Ishikawa (cell line): ENCODE results near the gene ARPC5.

Source experiments
- CEBPB ChIP-seq: IDR thresholded peaks from 2 replicates; pipeline ENCODE4 v1.6.1; 2012
- CREB1 ChIP-seq: IDR thresholded peaks from 2 replicates; pipeline ENCODE4 v1.6.1; 2012; ENCODE audit warnings: low read depth
- EP300 ChIP-seq: IDR thresholded peaks from 2 replicates; pipeline ENCODE4 v1.6.1; 2012; ENCODE audit warnings: borderline replicate concordance
- NFIC ChIP-seq: IDR thresholded peaks from 2 replicates; pipeline ENCODE4 v1.6.1; 2012
- RAD21 ChIP-seq: IDR thresholded peaks from 2 replicates; pipeline ENCODE4 v1.6.1; 2012; ENCODE audit warnings: low read depth
- TAF1 ChIP-seq: IDR thresholded peaks from 2 replicates; pipeline ENCODE4 v1.6.1; 2012; ENCODE audit warnings: low read depth, mild to moderate bottlenecking
- TEAD4 ChIP-seq: IDR thresholded peaks from 2 replicates; pipeline ENCODE4 v1.6.1; 2012
- ZBTB7A ChIP-seq: IDR thresholded peaks from 2 replicates; pipeline ENCODE4 v1.6.1; 2012; ENCODE audit warnings: low read depth
- TF ChIP-seq, protein P1 (sequence below): IDR thresholded peaks from 2 replicates; pipeline ENCODE4 v1.6.1; 2012
- TF ChIP-seq, protein P2 (sequence below): IDR thresholded peaks from 2 replicates; pipeline ENCODE4 v1.6.1; 2012
- TF ChIP-seq, protein P3 (sequence below): IDR thresholded peaks from 2 replicates; pipeline ENCODE4 v1.6.1; 2012; ENCODE audit warnings: low read depth, mild to moderate bottlenecking

DNA sequence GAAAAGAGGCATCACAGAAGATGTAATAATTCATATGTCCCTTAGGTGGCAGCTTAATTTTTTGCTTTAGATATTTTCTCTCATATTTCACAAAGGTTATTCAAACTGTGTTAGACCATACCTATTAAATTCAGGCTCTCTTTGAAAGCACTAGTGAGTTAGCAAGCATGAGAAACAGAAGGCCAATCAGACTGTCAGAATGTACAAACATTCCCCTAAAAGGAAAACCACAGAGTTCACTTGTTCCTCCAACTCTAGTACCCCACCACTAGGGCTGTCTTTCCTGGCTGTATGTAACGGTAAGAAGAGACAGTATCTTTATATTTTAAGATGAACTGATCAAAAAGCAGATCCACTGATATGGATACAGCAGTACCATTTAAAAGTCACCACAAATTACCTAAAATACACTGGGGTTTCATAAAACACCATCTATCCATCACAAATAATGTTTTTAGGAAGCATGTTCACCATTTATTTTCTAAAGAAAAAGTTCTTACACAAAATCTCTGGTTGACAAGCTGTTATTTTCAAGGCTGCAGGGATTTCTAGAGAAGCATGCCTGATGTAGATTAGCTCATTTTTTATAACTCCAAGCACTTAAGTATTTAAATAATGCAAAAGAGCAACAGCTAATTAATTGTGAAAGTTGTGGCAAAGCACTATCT is 1.8 kb downstream of the ARPC5 start:
- TF ChIP-seq RAD21: no peak
- TF ChIP-seq EP300: no peak
- TF ChIP-seq, protein P1, sequence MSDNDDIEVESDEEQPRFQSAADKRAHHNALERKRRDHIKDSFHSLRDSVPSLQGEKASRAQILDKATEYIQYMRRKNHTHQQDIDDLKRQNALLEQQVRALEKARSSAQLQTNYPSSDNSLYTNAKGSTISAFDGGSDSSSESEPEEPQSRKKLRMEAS: no peak
- TF ChIP-seq TAF1: no peak
- TF ChIP-seq, protein P2, sequence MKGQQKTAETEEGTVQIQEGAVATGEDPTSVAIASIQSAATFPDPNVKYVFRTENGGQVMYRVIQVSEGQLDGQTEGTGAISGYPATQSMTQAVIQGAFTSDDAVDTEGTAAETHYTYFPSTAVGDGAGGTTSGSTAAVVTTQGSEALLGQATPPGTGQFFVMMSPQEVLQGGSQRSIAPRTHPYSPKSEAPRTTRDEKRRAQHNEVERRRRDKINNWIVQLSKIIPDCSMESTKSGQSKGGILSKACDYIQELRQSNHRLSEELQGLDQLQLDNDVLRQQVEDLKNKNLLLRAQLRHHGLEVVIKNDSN: no peak
- no peak for TF ChIP-seq TEAD4
- TF ChIP-seq CREB1: no peak
- TF ChIP-seq, protein P3, sequence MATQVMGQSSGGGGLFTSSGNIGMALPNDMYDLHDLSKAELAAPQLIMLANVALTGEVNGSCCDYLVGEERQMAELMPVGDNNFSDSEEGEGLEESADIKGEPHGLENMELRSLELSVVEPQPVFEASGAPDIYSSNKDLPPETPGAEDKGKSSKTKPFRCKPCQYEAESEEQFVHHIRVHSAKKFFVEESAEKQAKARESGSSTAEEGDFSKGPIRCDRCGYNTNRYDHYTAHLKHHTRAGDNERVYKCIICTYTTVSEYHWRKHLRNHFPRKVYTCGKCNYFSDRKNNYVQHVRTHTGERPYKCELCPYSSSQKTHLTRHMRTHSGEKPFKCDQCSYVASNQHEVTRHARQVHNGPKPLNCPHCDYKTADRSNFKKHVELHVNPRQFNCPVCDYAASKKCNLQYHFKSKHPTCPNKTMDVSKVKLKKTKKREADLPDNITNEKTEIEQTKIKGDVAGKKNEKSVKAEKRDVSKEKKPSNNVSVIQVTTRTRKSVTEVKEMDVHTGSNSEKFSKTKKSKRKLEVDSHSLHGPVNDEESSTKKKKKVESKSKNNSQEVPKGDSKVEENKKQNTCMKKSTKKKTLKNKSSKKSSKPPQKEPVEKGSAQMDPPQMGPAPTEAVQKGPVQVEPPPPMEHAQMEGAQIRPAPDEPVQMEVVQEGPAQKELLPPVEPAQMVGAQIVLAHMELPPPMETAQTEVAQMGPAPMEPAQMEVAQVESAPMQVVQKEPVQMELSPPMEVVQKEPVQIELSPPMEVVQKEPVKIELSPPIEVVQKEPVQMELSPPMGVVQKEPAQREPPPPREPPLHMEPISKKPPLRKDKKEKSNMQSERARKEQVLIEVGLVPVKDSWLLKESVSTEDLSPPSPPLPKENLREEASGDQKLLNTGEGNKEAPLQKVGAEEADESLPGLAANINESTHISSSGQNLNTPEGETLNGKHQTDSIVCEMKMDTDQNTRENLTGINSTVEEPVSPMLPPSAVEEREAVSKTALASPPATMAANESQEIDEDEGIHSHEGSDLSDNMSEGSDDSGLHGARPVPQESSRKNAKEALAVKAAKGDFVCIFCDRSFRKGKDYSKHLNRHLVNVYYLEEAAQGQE: no peak
- no peak for TF ChIP-seq ZBTB7A
- TF ChIP-seq NFIC: no peak
- no peak for TF ChIP-seq CEBPB
